ENCODE results near the gene HS3ST3A1.

Gene HS3ST3A1

GRCh38 chr17:13599864-13600263 is 1.9 kb downstream of the HS3ST3A1 start:
- Histone ChIP-seq H3K27ac (no peak overlapping the region), H3K4me1 (peaks cover 26% of the 10 kb centered on the region), H3K9ac (no peak overlapping the region), H3K4me3 (no peak overlapping the region), H3K27me3 (peaks cover 27% of the 10 kb centered on the region), H3K36me3 (no peaks in the 10 kb centered on the region), H3K9me3 (no peaks in the 10 kb centered on the region), H3K4me2 (no peak overlapping the region), H4K20me1 (peaks cover 11% of the 10 kb centered on the region)
- no peak for TF ChIP-seq Cebpa-rat (IDR thresholded peaks at IDR 0.05)

GRCh38 chr17:13599168-13599577 is 2.6 kb downstream of the HS3ST3A1 start:
- no peak for TF ChIP-seq Cebpa-rat (IDR thresholded peaks at IDR 0.05)
- no peak overlapping the region for H3K27ac ChIP-seq
- H3K27me3 ChIP-seq = peaks cover 27% of the 10 kb centered on the region
- peaks cover 26% of the 10 kb centered on the region for H3K4me1 ChIP-seq
- no peaks in the 10 kb centered on the region for H3K9me3 ChIP-seq
- no peak overlapping the region for H3K4me3 ChIP-seq
- no peaks in the 10 kb centered on the region for H3K36me3 ChIP-seq
- no peak overlapping the region for H3K4me2 ChIP-seq
- peaks cover 11% of the 10 kb centered on the region for H4K20me1 ChIP-seq
- no peak overlapping the region for H3K9ac ChIP-seq

GRCh38 chr17:13598353-13599167 is 3.2 kb downstream of the HS3ST3A1 start:
- Histone ChIP-seq H3K27me3 (peaks cover 27% of the 10 kb centered on the region), H3K4me1 (peaks cover 26% of the 10 kb centered on the region), H3K27ac (no peak overlapping the region), H3K9ac (no peak overlapping the region), H3K9me3 (no peaks in the 10 kb centered on the region), H3K4me3 (no peak overlapping the region), H3K4me2 (no peak overlapping the region), H4K20me1 (peaks cover 11% of the 10 kb centered on the region), H3K36me3 (no peaks in the 10 kb centered on the region)
- no peak for TF ChIP-seq Cebpa-rat (IDR thresholded peaks at IDR 0.05)

GRCh38 chr17:13597723-13598347 is 3.9 kb downstream of the HS3ST3A1 start:
- Histone ChIP-seq H3K27me3 (peaks cover 27% of the 10 kb centered on the region), H3K36me3 (no peaks in the 10 kb centered on the region), H3K9ac (no peak overlapping the region), H4K20me1 (peaks cover 11% of the 10 kb centered on the region), H3K4me3 (no peak overlapping the region), H3K4me1 (peaks cover 21% of the 10 kb centered on the region), H3K27ac (no peak overlapping the region), H3K4me2 (0 out of 2 replicates have a peak overlapping the region, but pooled peaks have one; percentile 4), H3K9me3 (no peaks in the 10 kb centered on the region)
- no peak for TF ChIP-seq Cebpa-rat (IDR thresholded peaks at IDR 0.05)

GRCh38 chr17:13596241-13596923 is 5.3 kb downstream of the HS3ST3A1 start:
- Histone ChIP-seq H4K20me1 (peaks cover 11% of the 10 kb centered on the region), H3K27ac (no peak overlapping the region), H3K9me3 (no peaks in the 10 kb centered on the region), H3K9ac (no peak overlapping the region), H3K4me2 (no peak overlapping the region), H3K27me3 (peaks cover 26% of the 10 kb centered on the region), H3K36me3 (no peaks in the 10 kb centered on the region), H3K4me1 (peaks cover 18% of the 10 kb centered on the region), H3K4me3 (no peak overlapping the region)
- no peak for TF ChIP-seq Cebpa-rat (IDR thresholded peaks at IDR 0.05)

GRCh38 chr17:13595599-13595899 is 6.2 kb downstream of the HS3ST3A1 start:
- peaks cover 4% of the 10 kb centered on the region for H4K20me1 ChIP-seq
- peaks cover 17% of the 10 kb centered on the region for H3K27me3 ChIP-seq
- TF ChIP-seq Cebpa-rat (IDR thresholded peaks at IDR 0.05) = no peak
- H3K9ac ChIP-seq = no peak overlapping the region
- H3K9me3 ChIP-seq = no peaks in the 10 kb centered on the region
- H3K36me3 ChIP-seq = no peaks in the 10 kb centered on the region
- H3K27ac ChIP-seq = no peak overlapping the region
- peaks cover 11% of the 10 kb centered on the region for H3K4me1 ChIP-seq
- no peak overlapping the region for H3K4me3 ChIP-seq
- no peak overlapping the region for H3K4me2 ChIP-seq

- H3K36me3 ChIP-seq = no peaks in the 10 kb centered on the region
- H3K4me1 ChIP-seq = peaks cover 10% of the 10 kb centered on the region; the same call in 1 of the 2 replicates
- H4K20me1 ChIP-seq = no peaks in the 10 kb centered on the region
- peaks cover 12% of the 10 kb centered on the region; the same call in 1 of the 2 replicates for H3K27me3 ChIP-seq
- H3K4me3 ChIP-seq = no peak overlapping the region
- no peaks in the 10 kb centered on the region for H3K9me3 ChIP-seq
- no peak for TF ChIP-seq Cebpa-rat (IDR thresholded peaks at IDR 0.05)
- H3K27ac ChIP-seq = no peak overlapping the region
- H3K9ac ChIP-seq = no peak overlapping the region
- H3K4me2 ChIP-seq = no peak overlapping the region
Measured at GRCh38 chr17:13594762-13595598, 6.7 kb downstream of the HS3ST3A1 start.

GRCh38 chr17:13594310-13594709 is 7.4 kb downstream of the HS3ST3A1 start:
- TF ChIP-seq Cebpa-rat (IDR thresholded peaks at IDR 0.05) = no peak
- peaks cover 5% of the 10 kb centered on the region; the same call in 1 of the 2 replicates for H3K27me3 ChIP-seq
- H4K20me1 ChIP-seq = no peaks in the 10 kb centered on the region
- no peak overlapping the region for H3K27ac ChIP-seq
- no peak overlapping the region for H3K4me3 ChIP-seq
- H3K9ac ChIP-seq = no peak overlapping the region
- peaks cover 10% of the 10 kb centered on the region; the same call in 1 of the 2 replicates for H3K4me1 ChIP-seq
- H3K4me2 ChIP-seq = no peak overlapping the region
- H3K9me3 ChIP-seq = no peaks in the 10 kb centered on the region
- H3K36me3 ChIP-seq = no peaks in the 10 kb centered on the region

- H3K4me2 ChIP-seq = no peak overlapping the region
- no peaks in the 10 kb centered on the region for H4K20me1 ChIP-seq
- peaks cover under 1% of the 10 kb centered on the region; the same call in 1 of the 2 replicates for H3K27me3 ChIP-seq
- H3K4me1 ChIP-seq = peaks cover 10% of the 10 kb centered on the region; the same call in 1 of the 2 replicates
- no peaks in the 10 kb centered on the region for H3K36me3 ChIP-seq
- no peaks in the 10 kb centered on the region for H3K9me3 ChIP-seq
- H3K4me3 ChIP-seq = no peak overlapping the region
- no peak for TF ChIP-seq Cebpa-rat (IDR thresholded peaks at IDR 0.05)
- H3K9ac ChIP-seq = no peak overlapping the region
- H3K27ac ChIP-seq = no peak overlapping the region
Measured at GRCh38 chr17:13593757-13594156, 8.0 kb downstream of the HS3ST3A1 start.

Measured in BLaER1 (cell line).